Measurements from ENCODE around the gene BHMT2. TPM values are rescaled to one million over a fixed set of nuclear protein-coding genes. Genes with fewer than 3 reads are reported as not detected.

The BHMT2 gene
- total and polyA plus RNA-seq, 3 donors from 2014 or later = 10.1 to 12.0 (median 10.1) TPM

DNA sequence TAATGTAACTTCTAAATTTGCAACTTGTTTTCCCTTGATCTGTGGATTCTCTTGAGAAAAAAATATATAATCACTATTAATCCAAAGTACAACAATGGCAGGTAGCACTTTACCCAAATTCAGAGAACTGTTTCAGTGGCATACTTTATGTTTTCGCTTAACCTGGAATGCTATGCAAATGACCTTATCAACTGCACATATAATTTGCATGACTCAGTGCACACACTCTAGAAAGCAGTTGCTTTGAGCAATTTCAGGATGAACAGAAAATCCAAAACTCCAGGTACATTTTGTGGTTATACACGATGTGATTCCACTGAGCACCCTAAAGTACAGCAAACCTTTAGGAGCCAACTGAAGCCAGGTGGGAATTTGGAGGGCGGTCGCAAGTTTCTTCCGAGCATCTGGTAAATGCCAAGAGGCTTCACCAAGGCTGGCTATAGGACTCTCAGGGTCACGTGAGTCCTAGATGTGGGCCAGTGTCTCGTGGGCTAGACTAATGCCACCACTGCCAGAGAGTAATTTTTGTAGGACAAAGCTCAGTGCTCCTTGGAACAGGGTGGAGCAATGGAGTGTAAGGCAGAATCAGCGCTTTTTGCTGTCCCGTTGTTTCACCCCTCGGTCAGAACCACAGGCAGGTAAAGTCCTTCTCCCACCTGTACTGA is 37.4 kb upstream of the BHMT2 start:
- no peaks in the 10 kb centered on the region for H3K4me1 ChIP-seq
- no peak overlapping the region for H3K27ac ChIP-seq
- intact Hi-C loops (cut with DNase I; ENCODE audit: low total_unique reads) = no loop called here
- no peak for TF ChIP-seq POLR2A (IDR thresholded peaks at IDR 0.05)
- TF ChIP-seq, protein P1, sequence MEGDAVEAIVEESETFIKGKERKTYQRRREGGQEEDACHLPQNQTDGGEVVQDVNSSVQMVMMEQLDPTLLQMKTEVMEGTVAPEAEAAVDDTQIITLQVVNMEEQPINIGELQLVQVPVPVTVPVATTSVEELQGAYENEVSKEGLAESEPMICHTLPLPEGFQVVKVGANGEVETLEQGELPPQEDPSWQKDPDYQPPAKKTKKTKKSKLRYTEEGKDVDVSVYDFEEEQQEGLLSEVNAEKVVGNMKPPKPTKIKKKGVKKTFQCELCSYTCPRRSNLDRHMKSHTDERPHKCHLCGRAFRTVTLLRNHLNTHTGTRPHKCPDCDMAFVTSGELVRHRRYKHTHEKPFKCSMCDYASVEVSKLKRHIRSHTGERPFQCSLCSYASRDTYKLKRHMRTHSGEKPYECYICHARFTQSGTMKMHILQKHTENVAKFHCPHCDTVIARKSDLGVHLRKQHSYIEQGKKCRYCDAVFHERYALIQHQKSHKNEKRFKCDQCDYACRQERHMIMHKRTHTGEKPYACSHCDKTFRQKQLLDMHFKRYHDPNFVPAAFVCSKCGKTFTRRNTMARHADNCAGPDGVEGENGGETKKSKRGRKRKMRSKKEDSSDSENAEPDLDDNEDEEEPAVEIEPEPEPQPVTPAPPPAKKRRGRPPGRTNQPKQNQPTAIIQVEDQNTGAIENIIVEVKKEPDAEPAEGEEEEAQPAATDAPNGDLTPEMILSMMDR (IDR thresholded peaks at IDR 0.05) = no peak
- H3K36me3 ChIP-seq (ENCODE audit: low read depth, missing control alignments) = no peaks in the 10 kb centered on the region
- DNase-seq = no peak
- H3K27me3 ChIP-seq = no peaks in the 10 kb centered on the region
- H3K9me3 ChIP-seq = no peaks in the 10 kb centered on the region
- 93 to 95% methylated on average over 10 of the region's 10 CpGs for WGBS, 2 donors
- no peak overlapping the region for H3K4me3 ChIP-seq

DNA sequence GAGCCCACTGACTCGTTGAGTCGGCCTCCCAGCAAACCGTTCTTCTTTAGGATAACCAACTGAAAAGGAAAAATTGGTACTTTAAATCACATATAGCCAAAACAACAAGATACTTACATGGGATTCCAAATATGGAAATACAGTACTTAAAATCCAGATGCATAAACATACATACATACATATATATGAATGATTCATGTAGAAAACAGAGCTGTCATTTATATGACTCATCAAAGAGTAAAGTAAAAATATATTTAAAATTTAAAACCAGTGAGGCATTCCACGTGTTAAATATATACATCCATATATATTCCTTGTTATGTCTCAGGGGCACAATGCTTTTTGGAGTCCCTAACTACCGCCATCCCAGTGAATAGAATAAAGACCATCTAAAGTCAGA is 36.8 kb upstream of the BHMT2 start:
- no peak overlapping the region for H3K4me3 ChIP-seq
- intact Hi-C loops (cut with DNase I; ENCODE audit: low total_unique reads) = no loop called here
- H3K36me3 ChIP-seq (ENCODE audit: low read depth, missing control alignments) = no peaks in the 10 kb centered on the region
- H3K27me3 ChIP-seq = no peaks in the 10 kb centered on the region
- TF ChIP-seq, protein P1 (IDR thresholded peaks at IDR 0.05) = no peak
- TF ChIP-seq POLR2A (IDR thresholded peaks at IDR 0.05) = no peak
- H3K9me3 ChIP-seq = no peaks in the 10 kb centered on the region
- H3K27ac ChIP-seq = no peak overlapping the region
- no peak for DNase-seq
- no peaks in the 10 kb centered on the region for H3K4me1 ChIP-seq
- 94 to 95% methylated on average over 5 of the region's 5 CpGs for WGBS, 2 donors

DNA sequence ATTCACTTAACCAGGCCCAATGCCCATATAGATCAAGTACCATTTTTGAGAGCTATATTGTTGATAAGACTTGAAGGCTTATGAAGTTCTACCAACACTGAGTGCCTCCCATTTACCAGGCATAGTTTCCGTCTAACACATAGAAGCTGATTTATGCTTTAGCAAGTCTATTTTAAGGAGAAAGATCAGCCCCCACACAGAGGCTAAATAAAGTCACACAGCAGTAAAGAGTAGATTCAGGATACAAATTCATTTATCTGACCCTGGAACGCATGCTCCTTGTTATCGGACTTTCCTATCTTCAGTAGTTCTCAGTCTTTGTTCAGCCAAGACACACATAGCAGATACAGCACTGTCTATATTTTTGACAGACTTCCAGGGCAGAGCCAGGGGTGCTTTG is 34.3 kb upstream of the BHMT2 start:
- DNase-seq = no peak
- no peaks in the 10 kb centered on the region for H3K4me1 ChIP-seq
- no peak for TF ChIP-seq POLR2A (IDR thresholded peaks at IDR 0.05)
- WGBS, 2 donors = 56 to 75% methylated on average over 3 of the region's 3 CpGs
- H3K9me3 ChIP-seq = no peaks in the 10 kb centered on the region
- intact Hi-C loops (cut with DNase I; ENCODE audit: low total_unique reads) = no loop called here
- no peak overlapping the region for H3K4me3 ChIP-seq
- H3K27ac ChIP-seq = no peak overlapping the region
- no peaks in the 10 kb centered on the region for H3K36me3 ChIP-seq (ENCODE audit: low read depth, missing control alignments)
- no peaks in the 10 kb centered on the region for H3K27me3 ChIP-seq

DNA sequence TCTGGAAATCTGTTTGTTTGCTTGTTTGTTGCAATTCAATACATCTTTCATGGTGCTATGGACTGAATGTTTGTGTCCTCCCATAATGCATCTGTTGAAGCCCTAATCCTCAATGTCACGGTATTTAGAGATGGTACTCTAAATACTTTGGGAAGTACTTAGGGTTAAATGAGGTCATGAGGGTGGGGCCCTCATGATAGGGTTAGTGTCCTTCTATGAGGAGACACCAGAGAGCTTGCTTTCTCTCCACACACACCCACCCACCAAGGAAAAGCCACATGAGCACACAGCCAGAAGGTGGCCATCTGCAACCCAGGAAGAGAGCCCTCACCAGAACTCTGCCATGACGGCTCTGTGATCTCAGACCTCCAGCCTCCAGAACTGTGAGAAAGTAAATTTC is 32.8 kb upstream of the BHMT2 start:
- H3K27me3 ChIP-seq = no peaks in the 10 kb centered on the region
- TF ChIP-seq POLR2A (IDR thresholded peaks at IDR 0.05) = no peak
- TF ChIP-seq, protein P1 (IDR thresholded peaks at IDR 0.05) = no peak
- H3K36me3 ChIP-seq (ENCODE audit: low read depth, missing control alignments) = no peaks in the 10 kb centered on the region
- 94 to 97% methylated on average over 2 of the region's 2 CpGs for WGBS, 2 donors
- H3K4me3 ChIP-seq = no peak overlapping the region
- H3K27ac ChIP-seq = no peak overlapping the region
- no peak for DNase-seq
- H3K4me1 ChIP-seq = no peaks in the 10 kb centered on the region
- intact Hi-C loops (cut with DNase I; ENCODE audit: low total_unique reads) = no loop called here
- no peaks in the 10 kb centered on the region for H3K9me3 ChIP-seq

DNA sequence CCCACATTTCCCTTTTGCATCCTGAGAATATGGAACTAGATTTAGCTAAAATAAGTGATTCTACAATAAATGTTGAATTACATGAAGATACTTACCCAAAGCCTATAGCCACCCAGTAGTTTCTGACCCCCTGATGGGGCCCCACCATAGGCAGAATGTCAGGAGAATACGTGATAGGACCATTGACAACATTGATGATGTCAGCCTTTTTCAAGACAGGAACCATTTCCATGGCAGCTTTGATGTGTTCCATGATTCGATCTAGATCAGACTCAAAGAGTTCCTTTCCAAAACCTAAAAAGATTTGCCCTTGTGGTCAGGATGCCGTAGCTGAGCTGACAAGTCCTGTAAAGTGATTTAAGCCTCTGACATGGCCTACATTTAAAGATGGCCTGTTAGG is 27.4 kb upstream of the BHMT2 start:
- H3K36me3 ChIP-seq (ENCODE audit: low read depth, missing control alignments) = no peaks in the 10 kb centered on the region
- H3K4me3 ChIP-seq = no peak overlapping the region
- intact Hi-C loops (cut with DNase I; ENCODE audit: low total_unique reads) = no loop called here
- TF ChIP-seq POLR2A (IDR thresholded peaks at IDR 0.05) = no peak
- TF ChIP-seq, protein P1 (IDR thresholded peaks at IDR 0.05) = no peak
- 86 to 94% methylated on average over 3 of the region's 3 CpGs for WGBS, 2 donors
- H3K9me3 ChIP-seq = no peaks in the 10 kb centered on the region
- no peaks in the 10 kb centered on the region for H3K4me1 ChIP-seq
- no peaks in the 10 kb centered on the region for H3K27me3 ChIP-seq
- DNase-seq = no peak
- H3K27ac ChIP-seq = no peak overlapping the region

All from testis (tissue), 3 donors.